Chondrocyte (in vitro differentiated cells): Measurements from ENCODE around the gene USP32. TPM values are rescaled to one million over a fixed set of nuclear protein-coding genes. Genes with fewer than 3 reads are reported as not detected.

ENCODE experiments used
- DNase-seq: peaks from one replicate; pipeline ENCODE4 v3.0.0; 2021; ENCODE audit warnings: mixed read lengths, low spot score
- H3K27ac Mint-ChIP-seq: one replicate; pipeline ENCODE4 v1.8.0; 2021; ENCODE audit warnings: mild to moderate bottlenecking, moderate library complexity, mixed read lengths; ENCODE audit not compliant: unreplicated experiment
- H3K27me3 Mint-ChIP-seq: 2 replicates; pipeline ENCODE4 v1.8.0; 2021; ENCODE audit warnings: low read depth, mixed read lengths
- H3K36me3 Mint-ChIP-seq: 2 replicates; pipeline ENCODE4 v1.8.0; 2021; ENCODE audit warnings: low read depth, mixed read lengths
- H3K4me1 Mint-ChIP-seq: 2 replicates; pipeline ENCODE4 v1.8.0; 2021; ENCODE audit warnings: low read depth, mild to moderate bottlenecking, mixed read lengths
- H3K4me3 Mint-ChIP-seq: one replicate; pipeline ENCODE4 v1.8.0; 2021; ENCODE audit warnings: mild to moderate bottlenecking, moderate library complexity, mixed read lengths; ENCODE audit not compliant: unreplicated experiment
- H3K9me3 Mint-ChIP-seq: 2 replicates; pipeline ENCODE4 v1.8.0; 2021; ENCODE audit warnings: low read depth, mixed read lengths
- total RNA-seq: library from RNA; stranded (reverse); gene quantifications from 3 replicates; pipeline ENCODE4 v1.2.1, GENCODE V29; 2021
- TF ChIP-seq, protein P1 (sequence below): fragments of 200-600 bp; sonication (generic); IDR thresholded peaks from 2 replicates; pipeline ENCODE4 v1.5.0; 2021; ENCODE audit warnings: antibody characterized with exemption, mild to moderate bottlenecking, moderate library complexity

USP32 gene
- total RNA-seq, 1 donor from 2014 or later: 42.2 TPM

DNA sequence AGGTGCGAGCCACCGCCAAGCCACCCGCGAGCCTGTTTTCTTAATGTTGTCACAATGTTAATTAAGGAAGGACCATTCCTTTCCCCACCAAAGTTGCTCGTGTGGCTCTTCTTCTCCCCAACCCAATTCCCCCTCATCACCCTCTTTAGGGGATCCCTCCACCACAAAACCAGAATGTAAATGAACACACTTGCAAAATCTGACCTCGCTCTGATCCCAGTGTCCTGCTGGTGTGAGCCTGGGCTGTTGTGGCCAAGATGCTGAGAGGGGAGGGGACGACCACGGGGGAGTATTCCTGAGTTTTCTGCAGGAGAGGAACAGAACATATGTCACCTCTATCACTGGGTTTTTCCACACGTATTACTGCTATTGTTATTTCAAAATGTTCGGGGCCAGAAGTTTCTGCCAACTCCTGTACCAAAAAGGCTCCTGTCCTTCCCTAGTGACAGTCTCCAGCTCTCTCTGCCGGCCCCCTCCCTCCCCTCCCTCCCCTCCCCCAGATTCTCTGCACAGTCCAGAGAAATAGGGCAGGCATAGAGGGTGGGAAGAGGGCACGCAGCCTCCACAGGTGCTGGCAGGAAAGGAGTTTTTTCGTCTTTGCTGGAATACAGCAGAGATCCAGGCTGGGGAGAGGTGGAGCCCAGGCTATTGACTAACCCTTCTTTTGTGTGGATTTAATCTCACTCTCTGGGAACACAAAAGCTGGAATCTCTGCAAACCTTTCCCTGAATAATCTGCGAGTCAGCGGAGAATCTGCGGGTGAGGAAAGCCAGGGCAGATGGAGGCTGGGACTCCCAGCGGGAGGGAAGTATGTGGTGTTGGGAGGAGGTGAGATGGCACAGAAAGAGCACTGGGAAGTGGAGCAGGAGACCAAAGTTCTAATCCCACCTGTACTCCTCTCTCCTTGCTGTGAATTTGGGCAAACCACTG, 246.7 kb downstream of the USP32 start:
- H3K4me3 Mint-ChIP-seq: no peak overlapping the region
- H3K27ac Mint-ChIP-seq: peak overlapping the region; percentile 29
- H3K9me3 Mint-ChIP-seq: no peaks in the 10 kb centered on the region
- no peak for DNase-seq
- H3K36me3 Mint-ChIP-seq: no peaks in the 10 kb centered on the region
- peaks cover 46% of the 10 kb centered on the region for H3K27me3 Mint-ChIP-seq
- TF ChIP-seq, protein P1, sequence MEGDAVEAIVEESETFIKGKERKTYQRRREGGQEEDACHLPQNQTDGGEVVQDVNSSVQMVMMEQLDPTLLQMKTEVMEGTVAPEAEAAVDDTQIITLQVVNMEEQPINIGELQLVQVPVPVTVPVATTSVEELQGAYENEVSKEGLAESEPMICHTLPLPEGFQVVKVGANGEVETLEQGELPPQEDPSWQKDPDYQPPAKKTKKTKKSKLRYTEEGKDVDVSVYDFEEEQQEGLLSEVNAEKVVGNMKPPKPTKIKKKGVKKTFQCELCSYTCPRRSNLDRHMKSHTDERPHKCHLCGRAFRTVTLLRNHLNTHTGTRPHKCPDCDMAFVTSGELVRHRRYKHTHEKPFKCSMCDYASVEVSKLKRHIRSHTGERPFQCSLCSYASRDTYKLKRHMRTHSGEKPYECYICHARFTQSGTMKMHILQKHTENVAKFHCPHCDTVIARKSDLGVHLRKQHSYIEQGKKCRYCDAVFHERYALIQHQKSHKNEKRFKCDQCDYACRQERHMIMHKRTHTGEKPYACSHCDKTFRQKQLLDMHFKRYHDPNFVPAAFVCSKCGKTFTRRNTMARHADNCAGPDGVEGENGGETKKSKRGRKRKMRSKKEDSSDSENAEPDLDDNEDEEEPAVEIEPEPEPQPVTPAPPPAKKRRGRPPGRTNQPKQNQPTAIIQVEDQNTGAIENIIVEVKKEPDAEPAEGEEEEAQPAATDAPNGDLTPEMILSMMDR: no peak
- peaks cover 26% of the 10 kb centered on the region for H3K4me1 Mint-ChIP-seq

DNA sequence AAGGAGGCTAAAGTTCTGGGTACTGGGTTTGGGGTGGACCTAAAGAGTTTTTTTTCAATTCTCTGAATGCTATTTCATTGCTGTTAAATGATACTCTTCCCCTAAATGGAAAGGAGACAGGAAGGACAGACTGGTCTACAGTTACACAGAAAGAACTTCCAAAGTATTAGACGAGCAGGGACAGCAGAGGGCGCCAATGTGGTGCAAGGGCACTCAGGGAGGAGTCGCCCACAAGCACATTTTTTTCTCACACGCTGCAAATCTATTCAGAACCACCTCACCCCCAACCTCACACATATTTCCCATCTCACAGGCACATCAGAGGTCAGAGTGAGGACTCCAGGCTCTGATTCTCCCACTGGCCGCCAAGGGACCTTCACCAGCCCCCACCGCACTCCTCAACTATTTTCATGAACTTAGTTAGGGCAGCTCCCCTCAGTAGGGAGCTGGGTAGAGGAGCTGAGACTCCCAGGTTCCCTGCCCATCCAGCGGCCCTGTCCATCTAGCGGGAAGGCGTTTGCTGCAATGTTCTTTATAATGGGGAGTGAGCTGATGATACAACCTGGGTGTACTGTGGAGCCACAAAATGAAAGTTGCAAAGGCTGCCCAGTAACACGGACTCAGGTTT, 248.9 kb downstream of the USP32 start:
- TF ChIP-seq, protein P1: peak; percentile 87
- Mint-ChIP-seq H3K27ac (peak overlapping the region; percentile 96), H3K9me3 (no peaks in the 10 kb centered on the region), H3K4me3 (peak overlapping the region; percentile 73), H3K4me1 (peaks cover 32% of the 10 kb centered on the region), H3K36me3 (no peaks in the 10 kb centered on the region), H3K27me3 (peaks cover 37% of the 10 kb centered on the region)
- no peak for DNase-seq

DNA sequence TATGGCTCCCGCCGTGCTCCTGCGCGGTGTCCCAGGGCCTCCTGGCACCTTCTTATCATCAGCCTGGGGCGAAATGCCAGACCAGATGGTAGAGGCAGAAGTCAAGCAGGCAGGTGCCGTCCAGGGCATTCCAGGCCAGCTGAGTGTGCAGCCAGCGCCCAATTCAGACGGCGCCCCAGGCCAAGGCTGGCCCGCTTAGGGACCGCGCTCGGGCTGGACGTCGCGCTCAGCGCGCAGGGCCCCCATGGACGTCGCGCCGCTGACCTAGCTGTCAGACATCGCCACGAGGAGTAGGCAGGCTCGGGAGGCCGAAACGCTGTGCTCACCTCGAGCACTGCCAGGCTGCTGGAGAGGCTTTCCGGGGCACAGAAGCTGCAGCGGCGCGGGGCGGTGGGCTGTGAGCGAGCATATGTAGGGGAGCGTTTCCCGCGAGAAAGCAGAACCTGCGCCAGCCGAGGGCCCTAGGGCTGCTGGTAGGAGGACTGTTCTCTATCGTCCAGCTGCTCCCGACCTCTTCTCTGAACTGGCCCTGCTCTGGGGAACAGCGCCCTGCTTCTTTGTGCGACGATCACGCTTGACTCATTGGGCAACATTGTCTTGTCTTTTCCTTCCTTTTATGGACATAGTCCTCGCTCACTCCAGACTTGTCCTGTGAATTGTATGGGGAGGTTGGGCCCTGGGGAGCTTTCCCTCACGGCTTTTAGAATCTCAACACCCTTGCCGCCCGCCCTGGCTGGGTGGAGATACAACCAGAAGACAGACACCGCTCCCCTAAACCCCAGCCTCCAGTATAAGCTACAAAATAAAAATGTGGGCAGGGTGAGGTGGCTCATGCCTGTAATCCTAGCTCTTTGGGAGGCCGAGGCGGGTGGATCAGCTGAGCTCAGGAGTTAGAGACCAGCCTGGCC, 250.6 kb downstream of the USP32 start:
- peaks cover 25% of the 10 kb centered on the region for H3K27me3 Mint-ChIP-seq
- no peaks in the 10 kb centered on the region for H3K36me3 Mint-ChIP-seq
- DNase-seq: no peak
- H3K9me3 Mint-ChIP-seq: no peaks in the 10 kb centered on the region
- TF ChIP-seq, protein P1: no peak
- peak overlapping the region; percentile 73 for H3K4me3 Mint-ChIP-seq
- H3K27ac Mint-ChIP-seq: peak overlapping the region; percentile 63
- peaks cover 32% of the 10 kb centered on the region for H3K4me1 Mint-ChIP-seq

DNA sequence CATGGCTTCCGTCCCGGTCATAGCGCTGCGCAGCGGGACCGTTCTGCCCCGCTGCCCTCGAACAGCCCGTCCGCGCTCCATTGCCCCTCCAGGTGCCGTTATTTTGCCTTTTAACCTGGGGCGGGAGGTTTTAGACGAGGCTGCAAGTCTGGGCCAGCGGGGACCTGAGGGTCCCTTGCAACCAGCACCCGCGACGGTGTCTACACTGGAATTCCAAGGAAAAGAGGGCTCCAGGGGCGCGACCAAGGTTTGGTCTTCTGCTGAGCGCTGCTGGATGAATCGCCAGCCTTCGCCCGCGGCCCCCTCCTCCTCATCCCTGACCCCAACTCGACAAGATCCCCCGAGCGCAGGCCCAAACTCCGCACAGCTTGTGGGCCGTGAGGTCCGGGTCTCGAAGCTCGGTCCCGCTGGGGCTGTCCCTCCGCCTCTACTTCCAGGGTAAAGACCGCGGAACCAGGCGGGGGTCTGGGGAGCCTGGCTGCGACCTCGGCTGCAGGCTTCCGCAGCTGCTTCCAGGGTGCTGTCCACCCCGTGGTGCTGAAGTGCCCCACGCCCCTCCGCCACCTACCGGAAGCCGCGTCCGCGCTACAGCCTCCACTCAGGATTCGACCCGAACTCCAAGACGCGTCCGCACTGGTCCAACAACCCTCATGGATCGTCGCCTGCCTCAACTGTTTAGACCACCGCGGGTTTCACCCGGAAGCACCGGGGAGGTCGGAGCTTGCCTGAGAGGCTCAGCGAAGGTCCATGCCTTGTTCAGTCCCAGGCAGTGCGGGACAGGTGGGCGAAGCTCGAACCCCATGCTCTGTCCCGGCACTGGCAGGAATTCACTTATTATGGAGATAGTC, 252.3 kb downstream of the USP32 start:
- Mint-ChIP-seq H3K27ac (no peak overlapping the region), H3K36me3 (no peaks in the 10 kb centered on the region), H3K4me3 (peak overlapping the region; percentile 53), H3K27me3 (peaks cover 9% of the 10 kb centered on the region), H3K9me3 (no peaks in the 10 kb centered on the region), H3K4me1 (peaks cover 41% of the 10 kb centered on the region)
- TF ChIP-seq, protein P1: peak; percentile 84
- DNase-seq: no peak
